ENCODE measurements around the gene NEDD4L. TPM values are rescaled to one million over a fixed set of nuclear protein-coding genes. Genes with fewer than 3 reads are reported as not detected.
A peak's percentile ranks its signal among the peaks of the same experiment; 100 is the strongest.

The NEDD4L gene
- total RNA-seq, 1 donor from 2014 or later = 55.9 TPM

- intact Hi-C loops (cut with DNase I) = no loop called here
- ATAC-seq (no peak), DNase-seq (ENCODE audit: missing footprints) (no peak)
Measured at GRCh38 chr18:58132595-58133261, 88.7 kb downstream of the NEDD4L start.

DNA sequence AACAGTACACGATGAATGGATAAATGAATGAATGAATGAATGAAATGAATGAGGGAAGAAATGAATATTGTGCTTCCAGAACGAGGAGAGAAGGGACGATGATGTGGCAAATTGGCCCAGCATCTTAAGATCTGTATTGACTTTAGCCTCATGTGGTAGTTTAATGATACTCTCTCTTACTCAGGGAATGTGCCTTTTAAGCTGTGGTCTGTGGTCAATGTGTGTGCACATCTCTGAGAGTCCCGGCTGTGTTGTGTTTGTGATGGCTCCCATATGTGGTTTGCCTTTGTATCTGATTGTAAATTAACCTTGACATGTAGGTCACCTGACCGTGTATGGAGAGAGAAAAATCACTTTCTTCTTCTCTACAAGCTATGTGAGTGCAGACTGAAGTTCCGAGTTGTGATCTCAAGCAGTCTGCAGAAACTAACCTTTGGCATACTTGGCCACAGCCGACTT, 91.2 kb downstream of the NEDD4L start:
- ATAC-seq (no peak), DNase-seq (ENCODE audit: missing footprints) (no peak)
- intact Hi-C loops (cut with DNase I) = loop anchor here (5.0 kb wide), 3 partner anchors 93 to 187 kb away; partner anchors contain the start of gene NEDD4L

GRCh38 chr18:58135701-58136331, 91.8 kb downstream of the NEDD4L start:
- ATAC-seq = peak; percentile 56
- intact Hi-C loops (cut with DNase I) = loop anchor here (5.0 kb wide), 3 partner anchors 94 to 186 kb away; partner anchors contain the start of gene NEDD4L

DNA sequence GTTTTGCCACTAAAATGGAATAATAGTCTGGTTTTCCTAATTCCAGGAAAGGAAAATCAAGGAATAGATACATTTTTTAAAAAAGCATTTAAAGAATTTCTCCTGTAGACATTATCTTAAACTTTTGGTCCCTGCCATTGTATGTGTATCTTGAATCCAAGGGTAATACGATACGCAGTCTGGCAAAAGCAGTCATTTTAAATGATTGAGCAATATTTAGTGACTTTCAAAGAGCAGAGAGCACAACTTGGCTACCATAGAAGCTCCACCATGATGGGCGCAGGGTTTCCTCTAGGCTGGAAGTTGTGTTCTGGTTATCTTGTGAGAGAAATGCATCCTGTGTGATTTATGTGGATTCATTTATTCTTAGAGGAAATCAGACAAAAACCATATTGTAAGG, 92.9 kb downstream of the NEDD4L start:
- intact Hi-C loops (cut with DNase I) = loop anchor here (5.0 kb wide), 3 partner anchors 95 to 185 kb away; partner anchors contain the start of gene NEDD4L
- no peak for ATAC-seq
- DNase-seq (ENCODE audit: missing footprints) = no peak

More at GRCh38 chr18:58135701-58136331, 91.8 kb downstream of the NEDD4L start:
- no peak for DNase-seq (ENCODE audit: missing footprints)

DNA sequence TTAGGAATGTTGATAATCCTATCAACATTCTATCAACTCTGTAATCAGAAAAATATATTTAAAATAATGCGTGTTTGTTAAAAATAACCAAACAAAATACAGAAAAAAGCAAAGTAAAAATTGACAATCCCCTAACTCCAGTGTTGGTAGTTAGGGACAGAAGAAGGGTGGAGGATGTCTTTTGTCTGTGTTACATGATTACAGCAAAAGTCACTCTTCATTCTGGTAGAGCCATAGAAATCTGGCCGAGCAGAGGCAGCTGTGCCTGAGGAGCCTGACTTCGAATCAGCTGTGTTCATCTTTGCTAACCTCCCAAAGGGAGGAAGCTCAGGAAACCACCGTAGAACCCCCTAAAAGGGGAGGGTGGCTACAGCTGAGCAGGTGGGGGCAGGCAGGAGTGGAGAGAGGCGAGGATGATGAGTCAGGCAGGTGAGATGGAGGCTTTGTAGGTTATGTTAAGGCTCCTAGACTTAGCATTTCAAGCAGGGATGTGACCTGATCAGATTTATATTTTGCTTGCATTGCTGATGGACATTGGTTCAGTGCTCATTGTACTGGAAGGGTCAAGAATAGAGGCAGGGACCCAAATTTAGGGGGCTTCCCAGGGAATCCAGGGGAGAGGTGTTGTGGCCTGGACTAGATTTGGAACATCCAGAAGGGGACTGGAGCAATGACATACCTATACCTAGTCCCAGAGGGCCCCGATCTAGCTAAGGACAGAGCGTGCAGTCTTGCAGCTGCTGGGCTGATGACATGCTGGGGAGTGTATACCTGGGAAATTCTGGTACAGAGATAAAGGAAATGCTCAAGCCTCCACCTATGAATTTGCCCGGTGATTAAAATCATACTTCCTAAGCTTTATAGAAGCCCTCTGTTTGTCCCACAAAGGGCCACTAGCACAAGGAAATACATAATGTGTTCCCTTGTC, 95.7 kb downstream of the NEDD4L start:
- no peak for ATAC-seq
- DNase-seq (ENCODE audit: missing footprints) = no peak
- intact Hi-C loops (cut with DNase I) = loop anchor here (5.0 kb wide), 3 partner anchors 93 to 183 kb away; partner anchors contain the start of gene NEDD4L

- DNase-seq (ENCODE audit: missing footprints) = no peak
- intact Hi-C loops (cut with DNase I) = no loop called here
- peak; percentile 52 for ATAC-seq
Measured at GRCh38 chr18:58140387-58141325, 96.6 kb downstream of the NEDD4L start.

DNA sequence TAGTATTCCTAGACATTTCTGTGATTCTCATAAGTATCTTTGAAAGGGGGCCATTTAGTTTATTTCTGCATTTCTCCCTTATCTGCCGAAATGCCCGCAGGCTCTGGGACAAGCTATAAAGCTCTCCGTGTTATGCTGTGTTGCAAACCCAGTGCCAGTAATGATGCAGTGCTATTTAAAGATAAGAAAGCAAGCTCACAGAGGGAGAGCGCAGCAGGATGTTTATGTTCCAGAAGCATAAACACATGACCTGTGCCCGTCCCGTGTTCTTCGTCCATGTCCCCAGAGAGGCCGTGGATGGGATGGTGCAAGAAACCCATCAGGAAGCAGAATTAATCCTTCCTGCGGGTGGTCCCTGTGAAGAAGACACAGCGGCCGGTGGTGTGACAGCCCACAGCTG, 99.4 kb downstream of the NEDD4L start:
- intact Hi-C loops (cut with DNase I) = no loop called here
- DNase-seq (ENCODE audit: missing footprints) (no peak), ATAC-seq (no peak)

DNA sequence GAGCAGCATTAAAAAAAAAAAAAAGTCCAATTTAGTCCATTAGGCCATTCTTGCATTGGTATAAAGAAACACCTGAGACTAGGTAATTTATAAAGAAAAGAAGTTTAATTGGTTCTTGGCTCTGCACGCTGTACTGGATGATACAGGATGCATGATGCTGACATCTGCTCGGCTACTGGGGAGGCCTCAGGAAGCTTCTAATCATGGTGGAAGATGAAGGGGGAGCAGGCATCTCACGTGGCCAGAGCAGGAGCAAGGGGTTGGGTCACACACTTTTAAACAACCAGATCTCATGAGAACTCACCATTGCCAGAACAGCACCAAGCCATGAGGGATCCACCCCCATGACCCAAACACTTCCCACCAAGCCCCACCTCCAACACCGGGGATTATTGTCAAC, 100.1 kb downstream of the NEDD4L start:
- intact Hi-C loops (cut with DNase I) = no loop called here
- DNase-seq (ENCODE audit: missing footprints) = no peak
- ATAC-seq = no peak

DNA sequence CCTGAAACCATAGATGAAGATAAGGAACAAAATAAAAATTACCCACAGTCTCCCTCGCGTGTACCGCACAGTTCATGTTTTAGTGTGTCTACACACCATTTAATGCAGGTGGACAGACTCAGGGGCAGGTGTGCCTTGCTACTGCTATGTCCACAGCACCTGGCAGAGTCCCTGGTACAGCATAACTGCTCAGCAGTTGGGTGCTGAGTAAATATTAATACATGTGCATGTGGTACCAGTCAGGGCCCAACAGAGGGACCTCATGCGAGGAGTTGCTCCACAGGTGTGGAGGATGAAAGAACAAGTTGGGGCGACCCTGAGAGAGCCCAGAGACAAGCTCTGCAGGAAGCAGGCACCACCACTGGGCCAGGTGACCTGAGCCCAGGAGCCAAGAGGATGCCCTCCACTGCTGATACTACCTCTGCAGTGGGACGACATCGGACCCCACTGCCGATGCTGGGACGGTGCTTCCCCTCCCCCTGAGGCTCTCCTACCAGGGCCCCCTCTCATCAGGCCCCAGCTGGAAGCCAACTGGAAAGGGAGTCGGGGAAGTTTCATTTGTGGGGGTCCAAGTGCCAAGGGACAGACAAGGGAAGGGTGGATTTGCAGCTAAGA, 100.8 kb downstream of the NEDD4L start:
- no peak for ATAC-seq
- intact Hi-C loops (cut with DNase I) = no loop called here
- DNase-seq (ENCODE audit: missing footprints) = no peak

DNA sequence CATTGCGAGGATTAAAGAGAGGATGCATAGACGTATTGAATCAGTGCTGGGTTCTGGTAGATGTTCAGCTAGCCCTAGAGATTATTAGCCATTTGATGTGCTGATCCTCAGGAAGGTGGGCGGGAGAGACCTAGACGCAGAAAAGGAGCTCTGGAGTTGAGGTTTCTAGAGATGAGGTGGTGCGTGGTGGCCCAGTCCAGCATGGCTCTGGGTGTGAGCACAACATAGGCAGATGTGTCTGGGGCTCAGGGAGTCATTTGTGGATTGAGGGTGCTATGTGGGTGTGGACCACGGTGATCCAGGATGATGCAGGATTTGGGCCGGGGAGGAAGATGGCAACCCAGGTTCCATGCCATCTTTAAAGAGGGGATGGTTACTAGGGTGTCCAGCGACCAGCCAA, 102.1 kb downstream of the NEDD4L start:
- intact Hi-C loops (cut with DNase I) = no loop called here
- no peak for ATAC-seq

GRCh38 chr18:58148954-58149471, 105.0 kb downstream of the NEDD4L start:
- intact Hi-C loops (cut with DNase I) = no loop called here
- DNase-seq (ENCODE audit: missing footprints) = no peak
- ATAC-seq = no peak

More for the DNA sequence above, 102.1 kb downstream of the NEDD4L start:
- DNase-seq (ENCODE audit: missing footprints) = no peak

DNA sequence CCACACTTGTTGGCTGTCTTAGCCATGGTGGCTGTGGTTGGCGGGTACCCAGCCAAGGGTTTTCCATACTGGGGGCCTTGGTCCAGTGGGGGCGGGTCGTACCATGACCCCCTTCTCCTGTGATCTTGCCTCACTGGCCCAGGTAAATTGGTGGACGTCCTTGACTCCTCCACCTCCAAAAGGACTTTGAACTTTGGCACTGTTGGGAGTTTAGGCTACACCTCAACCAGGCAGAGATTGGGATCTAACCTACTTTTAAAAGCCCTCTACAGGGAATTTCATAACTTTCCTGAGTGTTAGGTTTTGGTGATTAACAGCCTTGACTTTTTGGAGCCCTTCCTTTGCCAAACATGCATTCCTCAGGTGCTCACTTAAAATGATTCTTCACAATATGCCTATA, 106.7 kb downstream of the NEDD4L start:
- no peak for DNase-seq (ENCODE audit: missing footprints)
- no peak for ATAC-seq
- intact Hi-C loops (cut with DNase I) = no loop called here

DNA sequence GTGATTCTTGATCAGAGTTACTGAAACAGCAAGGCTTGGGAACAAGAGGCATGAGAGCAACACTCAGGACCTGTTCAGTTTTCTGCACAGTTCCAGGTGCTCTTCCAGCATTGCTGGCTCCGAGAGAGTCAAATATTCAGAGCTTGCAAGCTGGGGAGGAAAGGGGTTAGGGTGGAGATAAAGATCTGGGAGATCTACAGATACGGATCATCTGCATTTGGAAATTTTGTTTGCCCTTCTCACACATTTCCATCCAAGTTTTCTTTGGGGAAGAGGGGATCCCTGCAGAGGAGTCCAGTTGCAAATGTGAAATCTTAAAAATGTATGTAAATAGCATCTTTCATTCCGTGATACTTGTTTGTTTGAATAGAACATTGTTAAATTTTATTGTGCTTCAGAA, 108.2 kb downstream of the NEDD4L start:
- ATAC-seq (no peak), DNase-seq (ENCODE audit: missing footprints) (no peak)
- intact Hi-C loops (cut with DNase I) = no loop called here

GRCh38 chr18:58152891-58153290, 108.9 kb downstream of the NEDD4L start:
- DNase-seq (ENCODE audit: missing footprints) (no peak), ATAC-seq (no peak)
- intact Hi-C loops (cut with DNase I) = no loop called here

DNA sequence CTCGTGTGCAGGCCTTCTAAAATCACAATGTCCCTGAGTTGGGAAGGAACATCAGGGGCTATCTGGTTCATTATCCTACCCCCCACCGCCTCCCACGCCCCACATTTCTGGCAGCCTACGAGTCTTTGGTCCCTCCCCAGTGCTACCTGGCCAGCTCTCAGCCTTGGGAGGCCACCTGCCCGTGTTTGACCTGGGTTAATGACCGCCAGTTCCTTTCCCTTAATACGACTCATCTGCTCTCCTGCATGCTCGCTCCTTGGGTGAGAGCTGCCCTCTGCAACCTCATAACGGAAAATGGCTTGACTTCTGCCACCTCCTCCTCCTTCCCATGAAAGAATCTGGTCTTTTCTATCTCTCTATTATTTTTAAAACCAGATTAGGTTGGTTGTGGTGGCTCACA, 112.5 kb downstream of the NEDD4L start:
- intact Hi-C loops (cut with DNase I) = no loop called here
- no peak for DNase-seq (ENCODE audit: missing footprints)
- ATAC-seq = no peak

GRCh38 chr18:58157237-58157636, 113.2 kb downstream of the NEDD4L start:
- ATAC-seq = no peak
- intact Hi-C loops (cut with DNase I) = no loop called here

GRCh38 chr18:58158008-58158407, 114.0 kb downstream of the NEDD4L start:
- intact Hi-C loops (cut with DNase I) = no loop called here
- ATAC-seq (no peak), DNase-seq (ENCODE audit: missing footprints) (no peak)

More at GRCh38 chr18:58157237-58157636, 113.2 kb downstream of the NEDD4L start:
- no peak for DNase-seq (ENCODE audit: missing footprints)

DNA sequence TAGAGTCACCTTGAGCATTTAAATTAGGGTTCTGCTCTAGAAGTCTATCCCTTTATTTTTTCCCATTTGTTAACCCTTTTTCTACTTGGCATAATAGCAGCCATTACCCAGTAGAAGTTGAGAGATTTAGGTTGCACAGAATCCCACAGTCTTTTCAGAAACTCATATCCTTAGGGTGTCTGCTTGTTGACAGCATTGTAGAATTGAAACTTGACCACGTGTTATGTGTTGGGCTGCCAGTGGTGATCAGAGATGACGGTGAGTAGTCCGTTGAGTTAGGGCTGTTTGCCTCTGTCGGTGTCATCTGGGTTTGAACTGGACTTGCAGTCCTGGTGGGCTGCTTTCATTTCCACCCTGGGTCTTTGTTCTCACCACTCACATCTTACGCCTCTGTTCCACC, 114.4 kb downstream of the NEDD4L start:
- DNase-seq (ENCODE audit: missing footprints) = no peak
- ATAC-seq = no peak
- intact Hi-C loops (cut with DNase I) = no loop called here

Data from Right ventricle myocardium inferior (tissue), 1 donor.